NCI-H1436 treated with DMSO at 0.1 percent for 48 hours (cell line): ENCODE measurements around the gene GPR17.
A peak's percentile ranks its signal among the peaks of the same experiment; 100 is the strongest.

Experiments used
- DNase-seq: peaks from one replicate; lab custom pipeline; 2025; lab: John Stamatoyannopoulos, UW

The GPR17 gene

DNA sequence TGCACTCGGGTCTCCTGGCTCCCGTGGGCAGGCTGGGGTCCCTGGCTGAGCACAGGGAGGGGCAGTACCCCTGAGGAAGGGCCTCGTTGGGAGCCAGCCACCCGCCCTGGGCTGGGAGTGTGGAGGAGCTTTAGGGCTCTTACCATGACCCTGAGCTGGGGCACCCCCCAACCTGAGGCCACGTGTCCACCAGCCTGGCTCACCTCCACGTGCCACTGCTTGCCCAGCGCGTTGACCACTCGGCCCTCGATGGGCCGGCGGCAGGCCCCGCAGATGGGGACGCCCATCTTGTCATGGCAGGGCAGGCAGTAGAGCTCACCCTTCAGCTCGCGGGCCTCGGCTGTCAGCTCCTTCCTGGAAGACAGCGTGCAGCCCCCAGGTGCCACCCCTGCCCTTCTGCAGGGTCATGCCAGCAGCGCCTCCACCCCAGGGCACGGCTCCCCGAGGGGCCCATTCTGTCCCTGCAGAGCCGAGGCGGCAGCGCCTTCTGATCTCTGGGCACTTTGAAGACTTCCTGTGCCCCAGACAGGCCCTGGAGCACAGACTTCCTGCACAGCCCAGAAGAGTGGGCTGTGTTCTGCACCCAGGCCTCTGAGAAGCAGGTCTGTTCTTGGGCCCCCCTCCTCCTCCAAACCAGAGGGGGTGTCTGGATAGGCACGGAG lies 4.0 kb upstream of the GPR17 start:
- DNase-seq: no peak

DNA sequence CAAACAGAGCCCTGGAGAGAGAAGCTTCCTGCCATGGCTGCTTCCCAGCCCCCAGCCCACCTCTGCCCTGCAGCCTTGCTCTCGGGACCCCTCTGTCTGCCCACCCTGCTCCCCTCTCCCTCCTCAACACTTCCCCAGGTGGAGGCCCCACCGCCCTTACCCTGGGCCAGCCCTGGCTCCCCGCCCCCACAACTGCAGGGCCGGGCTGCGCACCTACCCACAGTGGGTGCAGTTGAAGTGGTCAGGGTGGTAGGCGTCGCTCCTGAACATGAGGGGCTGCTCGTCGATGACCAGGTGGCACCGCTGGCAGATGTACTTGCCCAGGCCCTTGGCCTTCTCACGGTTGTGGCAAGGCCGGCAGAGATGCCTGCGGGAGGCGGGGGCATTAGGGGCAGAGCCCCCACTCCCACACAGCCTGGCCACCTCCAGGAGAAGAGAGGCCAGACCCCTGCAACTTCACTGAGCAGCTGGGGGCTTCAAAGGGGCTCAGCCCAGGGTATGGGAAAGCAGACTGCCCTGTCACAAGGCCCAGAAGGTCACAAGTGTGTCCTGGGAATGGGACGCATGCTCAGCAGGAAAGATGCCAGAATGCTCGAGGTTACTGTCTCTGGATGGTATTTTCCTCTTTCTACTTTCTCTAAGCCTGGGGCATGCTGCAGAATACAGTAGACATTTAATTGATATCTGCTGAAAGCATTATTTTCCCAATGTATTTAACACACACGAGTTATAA lies 3.1 kb upstream of the GPR17 start:
- DNase-seq: no peak

DNA sequence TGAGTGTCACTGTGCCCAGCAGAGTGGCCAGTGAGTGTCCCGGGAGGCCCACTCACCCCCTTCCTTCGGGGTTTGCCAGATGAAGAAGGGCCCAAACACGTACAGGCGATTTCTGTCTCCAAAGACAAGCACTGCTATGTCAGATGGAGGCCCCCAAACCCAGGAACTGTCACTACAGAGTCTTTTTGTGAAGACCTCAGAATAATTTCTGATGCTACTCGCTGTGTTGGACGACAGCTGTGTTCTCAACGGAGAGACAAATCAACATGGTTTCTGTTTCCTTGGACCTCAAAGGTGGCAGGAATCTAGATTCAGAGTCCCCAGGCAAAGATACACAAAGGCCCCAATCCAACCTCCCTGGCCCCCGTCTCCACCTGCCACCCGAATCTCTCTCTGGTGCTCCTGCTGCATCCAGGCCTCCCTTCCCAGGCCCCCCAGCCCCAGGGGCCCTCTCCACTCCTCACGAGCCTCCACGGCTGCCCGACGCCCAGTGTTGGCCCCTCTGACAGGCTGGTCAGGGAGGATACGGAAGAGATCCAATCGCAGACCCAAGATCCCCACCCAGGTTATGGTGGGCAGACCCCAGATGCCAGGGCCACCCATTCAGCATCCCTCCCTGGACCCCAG lies 2.4 kb upstream of the GPR17 start:
- DNase-seq: no peak

DNA sequence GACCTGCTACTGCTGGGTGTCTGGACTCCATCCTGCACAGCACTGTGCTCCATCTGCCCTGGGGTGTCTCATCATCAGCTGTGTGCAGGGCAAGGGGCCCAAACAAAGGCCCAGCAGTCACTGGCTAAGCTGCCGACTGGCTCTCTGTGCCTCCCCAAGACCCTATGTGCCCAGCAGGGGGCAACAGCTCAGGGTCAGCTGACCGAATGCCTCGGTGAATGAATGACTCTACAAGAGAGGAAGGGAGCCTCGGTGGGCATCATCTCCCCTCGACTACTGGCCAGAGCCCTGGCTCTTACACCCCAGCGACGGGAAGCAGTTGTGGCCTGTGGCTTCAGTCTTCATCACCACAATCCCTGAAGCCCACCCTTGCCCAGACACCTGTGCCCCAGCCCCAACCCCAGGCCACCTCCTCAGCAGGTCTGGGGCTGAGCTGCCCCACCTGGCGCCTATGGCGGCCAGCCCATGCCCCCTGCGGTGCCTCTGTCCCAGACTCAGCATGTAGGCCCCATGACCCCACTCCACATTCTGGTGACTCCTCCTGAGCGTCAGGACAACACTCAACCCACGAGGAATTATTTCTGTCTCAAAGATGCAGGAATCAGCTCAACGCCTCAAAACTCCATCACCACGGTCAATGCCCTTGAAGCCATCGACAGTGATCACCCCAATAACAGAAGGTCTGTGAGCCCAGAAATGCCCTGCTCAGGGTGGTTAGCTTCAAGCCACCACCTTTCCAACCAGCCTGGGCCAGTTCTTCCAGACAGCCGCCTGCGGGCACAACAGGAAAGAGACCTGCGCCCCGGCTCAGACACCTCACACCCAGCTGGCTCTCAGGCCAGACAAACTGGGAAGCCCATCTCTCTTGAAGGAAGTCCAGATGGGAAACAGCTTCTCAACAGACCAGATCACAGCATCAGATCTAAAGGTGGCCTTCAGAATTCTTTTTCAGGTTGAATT lies 1.6 kb upstream of the GPR17 start:
- no peak for DNase-seq

DNA sequence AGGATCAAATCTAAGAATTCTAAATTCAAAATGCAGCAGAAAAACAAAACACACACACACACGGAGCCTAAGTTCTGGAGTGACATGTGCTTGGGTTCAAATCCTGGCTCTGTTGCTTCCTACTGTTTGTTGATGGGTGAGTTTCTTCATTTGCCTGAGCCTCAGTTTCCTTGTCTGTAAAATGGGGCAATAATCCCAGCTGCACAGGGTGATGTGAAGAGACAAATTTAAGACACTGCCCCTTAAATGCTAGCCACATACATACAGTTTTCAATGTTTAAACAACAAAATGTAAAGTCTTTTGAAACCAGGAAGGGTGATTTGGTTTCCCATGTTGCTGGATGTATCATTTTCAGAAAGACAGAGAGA lies 943 bp upstream of the GPR17 start:
- DNase-seq: no peak

DNA sequence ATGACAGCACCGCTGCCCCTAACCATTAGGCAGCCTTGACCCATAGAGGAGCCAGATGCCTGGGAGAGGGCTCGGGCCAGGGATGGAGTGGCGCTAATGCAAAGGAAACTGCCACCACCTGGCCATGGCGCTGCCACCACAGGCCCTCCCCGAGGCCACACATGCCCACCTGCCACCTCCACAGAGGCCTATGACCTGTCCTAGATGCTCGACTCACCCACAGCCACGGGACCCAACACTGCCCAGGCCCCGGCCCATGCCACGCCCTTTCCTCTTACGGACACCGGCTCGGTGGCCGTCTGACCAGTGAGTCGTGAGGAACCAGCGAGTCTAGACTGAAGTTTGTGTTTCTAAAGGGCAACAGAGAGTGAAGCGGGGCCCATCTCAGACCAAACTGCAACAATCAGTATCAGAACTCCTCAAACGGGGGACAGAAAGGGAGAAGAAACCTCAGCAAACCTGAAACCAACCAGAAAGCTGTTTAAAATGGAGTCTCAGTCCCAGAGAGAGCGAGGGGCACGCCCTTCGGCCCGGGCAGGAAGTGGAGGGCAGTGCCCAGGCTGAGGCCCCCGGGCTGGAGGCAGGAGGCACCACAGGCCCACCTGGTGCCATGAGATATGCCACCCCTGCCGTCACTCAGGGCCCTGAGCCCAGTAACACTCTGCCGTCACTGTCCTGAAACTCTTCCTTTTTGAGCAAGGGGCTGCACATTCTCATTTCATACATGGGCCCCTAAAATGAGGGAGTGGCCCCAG lies 711 bp downstream of the GPR17 start:
- DNase-seq: no peak

DNA sequence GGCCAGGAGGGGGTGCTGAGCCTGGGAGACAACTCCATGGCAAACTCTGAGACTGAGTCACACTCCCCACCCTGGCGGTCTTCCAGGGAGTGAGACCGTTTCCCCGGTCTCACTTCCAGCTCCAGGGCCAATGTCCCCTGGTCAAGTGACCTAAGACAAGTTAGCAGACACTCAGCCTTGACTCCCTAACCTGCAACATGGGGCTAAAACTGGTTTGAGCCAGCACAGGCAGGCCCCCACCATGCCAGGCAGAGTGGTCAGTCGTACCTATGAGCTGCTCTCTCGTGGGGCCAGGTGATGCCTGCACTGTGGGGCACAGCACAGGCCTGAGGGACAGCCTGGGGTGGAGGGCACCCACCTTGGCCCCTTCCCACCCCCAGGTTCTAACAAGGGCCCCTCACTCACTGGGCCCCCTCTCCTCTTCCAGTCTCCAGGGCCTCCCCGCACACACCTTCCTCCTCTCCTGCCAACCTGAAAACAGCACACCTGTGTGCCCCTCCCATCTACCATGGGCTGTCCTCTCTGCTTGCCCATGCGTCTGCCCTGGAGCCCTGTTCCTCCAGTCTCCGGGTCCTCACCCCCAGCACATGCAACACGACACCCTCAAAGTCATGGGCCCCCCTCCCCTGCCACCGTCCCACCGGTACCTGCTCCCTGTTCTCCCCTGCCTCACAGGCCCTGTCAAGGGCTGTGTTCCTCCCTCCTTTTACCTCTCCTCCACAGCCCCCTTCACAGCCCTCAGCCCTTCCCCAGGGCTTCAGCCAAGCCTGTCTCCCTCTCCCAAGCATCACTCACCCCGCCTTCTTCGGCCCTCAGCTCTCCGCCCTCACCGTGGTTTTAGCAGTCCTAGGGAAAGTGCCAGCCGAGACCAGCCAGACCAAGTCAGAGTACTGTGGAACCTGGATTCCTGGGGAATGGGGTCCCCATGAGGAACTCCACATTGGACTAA lies 1.6 kb downstream of the GPR17 start:
- no peak for DNase-seq

DNA sequence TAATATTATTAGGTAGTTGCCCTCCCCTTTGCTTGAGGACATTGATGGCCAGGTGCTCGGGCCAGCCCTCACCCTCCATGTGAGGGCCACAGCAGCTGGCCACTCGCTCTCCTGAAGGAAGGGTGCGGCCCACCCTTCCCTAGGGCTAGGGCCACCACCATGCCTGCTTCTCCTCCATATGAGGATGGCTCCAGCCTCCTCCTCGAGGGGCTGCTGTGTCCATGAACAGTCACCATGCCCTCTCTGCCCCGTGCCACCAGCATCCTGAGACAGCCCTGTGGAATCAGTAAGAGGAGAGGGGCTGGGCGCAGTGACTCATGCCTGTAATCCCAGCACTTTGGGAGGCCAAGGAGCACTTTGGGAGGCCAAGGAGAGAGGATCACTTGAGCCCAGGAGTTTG lies 2.4 kb downstream of the GPR17 start:
- DNase-seq: no peak

DNA sequence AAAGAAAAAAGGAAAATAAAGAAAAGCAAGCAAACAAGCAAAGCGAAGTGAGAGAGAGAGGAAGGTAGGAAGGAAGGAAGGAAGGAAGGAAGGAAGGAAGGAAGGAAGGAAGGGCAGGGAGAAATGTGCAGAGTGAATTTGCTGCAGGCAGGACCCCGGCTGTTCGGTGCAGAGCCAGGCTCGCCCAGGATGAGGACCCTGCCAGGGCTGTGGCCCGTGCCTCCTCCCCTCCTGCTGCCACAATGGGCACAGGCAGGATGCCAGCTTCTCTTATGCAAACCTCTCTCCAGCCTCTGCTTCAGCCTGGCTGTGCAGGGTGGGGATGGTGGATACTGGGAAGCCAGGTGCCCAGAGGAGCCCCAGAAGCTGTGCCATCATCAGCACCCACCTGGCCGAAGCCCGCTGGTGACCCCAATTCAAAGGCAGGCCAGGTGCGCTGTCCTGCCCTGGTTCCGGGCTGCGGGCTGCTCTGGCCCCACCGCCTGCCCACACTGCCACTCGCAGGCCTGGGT lies 3.2 kb downstream of the GPR17 start:
- no peak for DNase-seq

DNA sequence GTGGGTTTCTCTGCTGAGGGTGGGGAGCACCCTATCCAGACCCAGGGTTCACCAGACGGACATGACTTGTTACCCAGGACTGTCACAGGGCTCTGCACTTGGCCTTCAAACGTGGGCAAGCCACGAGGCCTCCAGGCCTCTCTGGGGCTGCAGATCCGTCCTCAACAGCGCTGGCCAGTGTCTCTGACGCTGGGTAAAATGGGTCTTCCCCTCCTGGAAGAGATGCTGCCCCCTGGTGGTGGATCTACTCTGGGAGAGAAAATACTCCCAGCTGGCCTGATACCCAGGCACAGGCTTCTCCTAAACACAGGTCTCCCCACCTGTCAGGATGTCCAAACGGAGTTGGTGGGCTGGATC lies 3.7 kb downstream of the GPR17 start:
- DNase-seq: peak; percentile 7

DNA sequence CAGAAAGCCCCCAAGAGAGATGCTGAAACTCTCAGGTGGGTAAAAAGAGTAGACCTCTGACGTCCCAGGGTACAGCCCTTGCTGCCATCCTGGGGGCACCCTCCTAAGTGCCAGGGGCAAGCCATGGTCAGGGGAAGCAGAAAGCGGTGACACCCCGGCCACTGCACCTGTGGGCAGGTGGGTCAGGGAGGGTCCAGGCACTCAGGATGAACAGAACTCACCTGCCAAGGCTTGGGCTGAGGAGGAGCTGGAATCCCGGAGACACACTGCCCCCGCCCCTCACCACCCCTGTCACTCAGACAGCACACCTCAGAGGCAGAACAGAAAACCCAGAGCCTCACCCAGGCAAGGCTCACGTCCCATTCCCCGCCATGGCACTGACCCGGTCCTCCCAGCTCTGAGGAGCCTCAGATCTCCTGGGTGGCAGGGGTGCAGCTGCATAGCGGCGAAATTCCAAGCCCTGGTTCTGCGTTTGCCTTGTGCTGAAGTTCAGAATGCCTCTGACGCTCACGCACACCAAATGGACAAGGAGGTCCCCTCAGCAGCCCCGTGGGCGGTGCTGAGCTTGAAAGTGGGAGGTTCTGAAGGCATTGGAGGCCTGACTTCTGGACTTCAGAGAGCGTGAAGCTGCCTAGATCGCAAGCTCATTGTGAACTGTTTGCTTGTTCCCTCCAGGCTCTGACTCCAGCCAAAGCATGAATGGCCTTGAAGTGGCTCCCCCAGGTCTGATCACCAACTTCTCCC lies 4.3 kb downstream of the GPR17 start:
- DNase-seq: no peak

DNA sequence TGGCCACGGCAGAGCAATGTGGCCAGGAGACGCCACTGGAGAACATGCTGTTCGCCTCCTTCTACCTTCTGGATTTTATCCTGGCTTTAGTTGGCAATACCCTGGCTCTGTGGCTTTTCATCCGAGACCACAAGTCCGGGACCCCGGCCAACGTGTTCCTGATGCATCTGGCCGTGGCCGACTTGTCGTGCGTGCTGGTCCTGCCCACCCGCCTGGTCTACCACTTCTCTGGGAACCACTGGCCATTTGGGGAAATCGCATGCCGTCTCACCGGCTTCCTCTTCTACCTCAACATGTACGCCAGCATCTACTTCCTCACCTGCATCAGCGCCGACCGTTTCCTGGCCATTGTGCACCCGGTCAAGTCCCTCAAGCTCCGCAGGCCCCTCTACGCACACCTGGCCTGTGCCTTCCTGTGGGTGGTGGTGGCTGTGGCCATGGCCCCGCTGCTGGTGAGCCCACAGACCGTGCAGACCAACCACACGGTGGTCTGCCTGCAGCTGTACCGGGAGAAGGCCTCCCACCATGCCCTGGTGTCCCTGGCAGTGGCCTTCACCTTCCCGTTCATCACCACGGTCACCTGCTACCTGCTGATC lies 4.9 kb downstream of the GPR17 start:
- DNase-seq: no peak

DNA sequence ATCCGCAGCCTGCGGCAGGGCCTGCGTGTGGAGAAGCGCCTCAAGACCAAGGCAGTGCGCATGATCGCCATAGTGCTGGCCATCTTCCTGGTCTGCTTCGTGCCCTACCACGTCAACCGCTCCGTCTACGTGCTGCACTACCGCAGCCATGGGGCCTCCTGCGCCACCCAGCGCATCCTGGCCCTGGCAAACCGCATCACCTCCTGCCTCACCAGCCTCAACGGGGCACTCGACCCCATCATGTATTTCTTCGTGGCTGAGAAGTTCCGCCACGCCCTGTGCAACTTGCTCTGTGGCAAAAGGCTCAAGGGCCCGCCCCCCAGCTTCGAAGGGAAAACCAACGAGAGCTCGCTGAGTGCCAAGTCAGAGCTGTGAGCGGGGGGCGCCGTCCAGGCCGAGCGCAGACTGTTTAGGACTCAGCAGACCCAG lies 5.4 kb downstream of the GPR17 start:
- no peak for DNase-seq

DNA sequence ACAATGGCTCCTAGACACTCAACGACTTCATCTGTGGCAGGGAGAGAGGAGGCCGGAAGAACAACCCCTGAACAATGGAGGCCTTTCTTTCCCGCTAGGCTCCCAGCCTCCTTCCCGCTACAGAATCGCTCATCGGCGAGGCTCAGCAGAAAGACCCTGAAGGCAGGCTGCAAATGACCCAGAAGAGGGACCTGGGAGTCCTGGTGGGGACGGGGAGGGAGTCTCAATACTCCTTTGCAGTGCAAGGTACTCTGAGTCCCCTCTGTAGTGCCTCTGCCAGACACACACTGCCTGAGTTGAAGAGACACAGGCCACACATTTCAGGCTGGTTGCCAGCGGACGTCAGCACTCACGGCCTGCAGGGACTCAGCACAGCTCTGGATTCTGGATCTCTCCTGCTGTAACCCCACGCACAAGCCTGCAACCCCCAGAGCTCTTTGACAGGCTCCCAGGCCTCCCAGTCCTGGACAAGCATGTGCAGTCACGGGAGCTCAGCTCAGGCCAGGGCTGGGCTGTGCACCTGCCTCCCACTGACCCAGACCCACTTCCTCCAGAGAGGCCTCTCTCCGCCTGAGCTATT lies 6.1 kb downstream of the GPR17 start:
- DNase-seq: no peak

DNA sequence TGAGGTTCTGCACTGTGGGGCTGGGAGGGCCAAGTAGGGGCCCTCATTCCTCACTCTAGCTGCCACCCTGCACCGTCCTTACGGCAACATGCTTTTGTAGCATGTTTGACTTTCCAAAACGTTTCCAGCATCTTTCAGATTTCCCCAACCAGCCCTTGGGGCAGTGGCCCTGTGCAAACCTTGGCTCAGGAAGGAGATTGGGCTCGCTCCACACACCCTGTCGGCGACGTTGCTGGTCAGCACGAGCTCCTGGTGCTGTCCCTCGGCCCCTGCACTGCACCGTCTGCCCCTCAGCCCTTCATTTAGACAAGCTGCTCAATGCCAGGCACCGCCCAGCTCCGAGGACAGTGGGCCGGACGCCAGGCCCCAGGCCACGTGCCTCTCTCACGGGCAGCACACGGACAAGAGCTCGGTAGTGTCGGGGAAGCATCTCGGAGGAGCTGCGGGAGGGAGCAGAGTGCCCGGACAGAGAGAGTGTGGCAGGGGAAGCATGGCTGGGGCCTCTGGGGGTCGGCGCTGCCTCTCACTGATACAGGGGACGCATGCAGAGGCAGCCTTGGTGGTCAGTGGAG lies 6.9 kb downstream of the GPR17 start:
- no peak for DNase-seq

DNA sequence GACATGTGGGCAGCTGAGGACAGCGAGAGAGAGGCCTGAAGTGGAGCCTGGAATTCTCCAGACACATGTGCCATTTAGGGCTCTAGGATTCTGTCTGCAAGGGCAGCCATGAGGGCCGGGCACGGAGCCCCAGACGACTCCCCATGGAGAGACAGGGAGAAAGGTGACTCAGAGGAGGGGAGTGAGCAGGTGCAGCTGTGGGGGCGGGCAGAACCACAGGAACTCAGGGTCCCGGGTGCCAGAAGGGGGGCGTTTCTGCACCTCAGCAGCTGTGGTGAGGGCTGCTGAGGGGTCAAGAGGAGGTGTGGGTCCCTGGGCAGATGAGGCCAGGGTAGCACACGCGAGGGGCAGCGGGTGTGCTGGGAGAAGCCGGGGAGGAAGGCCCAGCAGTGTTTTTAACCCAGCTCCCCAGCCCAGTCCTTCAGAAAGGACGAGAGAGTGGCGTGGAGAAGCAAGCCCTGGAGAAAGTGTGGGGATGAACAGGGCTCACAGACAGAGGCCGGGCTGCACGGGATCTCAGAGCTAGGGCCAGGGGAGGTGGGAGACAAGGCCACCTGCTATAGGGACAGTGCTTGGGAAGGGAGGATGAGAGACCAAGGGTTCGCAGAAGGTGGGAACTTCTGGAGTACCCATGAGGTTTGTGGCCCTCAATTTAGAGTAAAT lies 7.6 kb downstream of the GPR17 start:
- DNase-seq: no peak

DNA sequence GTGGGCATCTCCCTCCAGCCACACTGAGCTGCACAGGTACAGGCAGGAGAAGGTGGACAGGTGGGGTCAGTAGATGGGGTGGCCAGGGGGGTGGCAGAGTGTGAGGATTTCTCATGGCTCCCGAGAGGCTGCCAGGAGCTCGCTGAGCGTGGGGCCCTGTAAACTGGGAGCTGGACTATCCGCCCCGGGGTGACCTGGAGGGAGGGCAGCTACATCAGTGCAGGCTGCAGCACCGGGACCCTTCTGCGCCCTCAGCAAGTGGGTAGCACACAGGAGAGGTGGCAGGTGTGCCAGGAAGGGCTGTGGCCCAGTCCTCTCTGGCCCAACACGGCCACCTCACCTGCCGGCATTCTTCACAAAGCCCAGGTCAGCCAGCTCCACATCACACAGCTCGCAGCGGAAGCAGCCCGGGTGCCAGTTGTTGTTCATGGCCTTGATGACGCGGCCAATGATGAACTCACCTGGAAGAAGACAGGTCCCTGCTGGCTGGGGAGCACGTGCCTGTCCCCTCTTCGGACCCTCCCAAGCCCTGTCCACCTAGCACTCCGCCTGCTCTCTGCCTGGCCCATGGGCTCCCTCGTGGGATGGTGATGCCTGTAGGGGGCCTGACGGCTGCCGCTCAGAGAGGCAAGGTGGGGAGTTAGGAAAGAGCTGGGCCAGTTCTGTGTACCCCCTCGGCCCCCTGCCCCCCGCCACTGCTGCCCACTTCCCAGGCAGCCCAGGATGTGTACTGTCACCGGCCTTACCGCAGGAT lies 8.3 kb downstream of the GPR17 start:
- DNase-seq: no peak
